ENCODE measurements around the gene BTG1. TPM values are rescaled to one million over a fixed set of nuclear protein-coding genes. Genes with fewer than 3 reads are reported as not detected.

Gene BTG1
- total RNA-seq, 1 experiment from 2014 or later = 72.4 TPM

GRCh38 chr12:92133795-92134637 is 11.6 kb downstream of the BTG1 start:
- Histone ChIP-seq H3K4me2 (peak overlapping the region; percentile 20; the same call in 1 of the 2 replicates), H3K9me3 (ENCODE audit: insufficient read depth, low read depth) (no peaks in the 10 kb centered on the region), H4K20me1 (ENCODE audit: insufficient read depth) (no peaks in the 10 kb centered on the region; the same call in 1 of the 2 replicates), H3K27ac (peak overlapping the region; percentile 48), H3K79me2 (ENCODE audit: low read depth) (peaks cover 100% of the 10 kb centered on the region), H3K9me2 (ENCODE audit: insufficient read depth) (no peaks in the 10 kb centered on the region), H3F3A (ENCODE audit: insufficient read depth, low read depth) (peaks cover 36% of the 10 kb centered on the region; the same call in 1 of the 2 replicates), H3K4me1 (replicated peaks; ENCODE audit: insufficient read depth) (peaks cover 59% of the 10 kb centered on the region), H3K4me3 (no peak overlapping the region), H2AFZ (no peak overlapping the region), H3K27me3 (ENCODE audit: insufficient read depth, low read depth) (no peaks in the 10 kb centered on the region), H3K36me3 (ENCODE audit: low read depth) (peaks cover 40% of the 10 kb centered on the region)
- intact Hi-C loops (cut with micrococcal nuclease; ENCODE audit: unreplicated experiment) = no loop called here
- TF ChIP-seq EZH2 (IDR thresholded peaks at IDR 0.05; ENCODE audit: low read depth) = no peak
- TF ChIP-seq, protein P1, sequence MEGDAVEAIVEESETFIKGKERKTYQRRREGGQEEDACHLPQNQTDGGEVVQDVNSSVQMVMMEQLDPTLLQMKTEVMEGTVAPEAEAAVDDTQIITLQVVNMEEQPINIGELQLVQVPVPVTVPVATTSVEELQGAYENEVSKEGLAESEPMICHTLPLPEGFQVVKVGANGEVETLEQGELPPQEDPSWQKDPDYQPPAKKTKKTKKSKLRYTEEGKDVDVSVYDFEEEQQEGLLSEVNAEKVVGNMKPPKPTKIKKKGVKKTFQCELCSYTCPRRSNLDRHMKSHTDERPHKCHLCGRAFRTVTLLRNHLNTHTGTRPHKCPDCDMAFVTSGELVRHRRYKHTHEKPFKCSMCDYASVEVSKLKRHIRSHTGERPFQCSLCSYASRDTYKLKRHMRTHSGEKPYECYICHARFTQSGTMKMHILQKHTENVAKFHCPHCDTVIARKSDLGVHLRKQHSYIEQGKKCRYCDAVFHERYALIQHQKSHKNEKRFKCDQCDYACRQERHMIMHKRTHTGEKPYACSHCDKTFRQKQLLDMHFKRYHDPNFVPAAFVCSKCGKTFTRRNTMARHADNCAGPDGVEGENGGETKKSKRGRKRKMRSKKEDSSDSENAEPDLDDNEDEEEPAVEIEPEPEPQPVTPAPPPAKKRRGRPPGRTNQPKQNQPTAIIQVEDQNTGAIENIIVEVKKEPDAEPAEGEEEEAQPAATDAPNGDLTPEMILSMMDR (conservative IDR thresholded peaks at IDR 0.05) = no peak
- DNase-seq = no peak
- POLR2A ChIA-PET (ENCODE audit: unreplicated experiment) = interaction anchor here (0.6 to 0.7 kb wide), 4 partner anchors 22 to 1288 kb away, joined by 3 to 10 read pairs (median 3); no protein-coding TSS in a partner anchor
- CTCF ChIA-PET = interaction anchor here (0.6 kb wide), 2 partner anchors 414 to 419 kb away, joined by 4 to 5 read pairs; no protein-coding TSS in a partner anchor
- BruUV-seq (replicated peaks) = no TSS peak

DNA sequence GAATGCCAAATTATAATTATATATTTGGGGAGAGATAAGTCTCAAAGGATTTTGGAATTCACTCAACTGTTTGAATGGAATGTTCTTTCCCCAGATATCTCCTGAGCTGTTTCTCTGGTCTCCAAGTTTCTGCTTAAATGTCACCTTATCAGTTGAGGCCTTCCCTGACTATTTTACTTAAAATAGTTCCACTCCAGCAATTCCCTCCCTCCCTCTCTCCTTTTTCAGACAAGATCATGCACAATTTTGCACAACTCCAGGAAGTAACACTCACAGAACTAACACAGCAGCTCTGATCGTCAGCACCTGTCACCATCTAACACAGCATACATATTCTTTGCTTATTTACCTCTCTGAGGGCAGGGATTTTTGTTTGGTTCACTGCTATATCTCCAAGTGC is 12.5 kb downstream of the BTG1 start:
- Histone ChIP-seq H3K4me2 (peak overlapping the region; percentile 4; the same call in 1 of the 2 replicates), H3K4me3 (no peak overlapping the region)
- CTCF ChIA-PET = no interaction called here

DNA sequence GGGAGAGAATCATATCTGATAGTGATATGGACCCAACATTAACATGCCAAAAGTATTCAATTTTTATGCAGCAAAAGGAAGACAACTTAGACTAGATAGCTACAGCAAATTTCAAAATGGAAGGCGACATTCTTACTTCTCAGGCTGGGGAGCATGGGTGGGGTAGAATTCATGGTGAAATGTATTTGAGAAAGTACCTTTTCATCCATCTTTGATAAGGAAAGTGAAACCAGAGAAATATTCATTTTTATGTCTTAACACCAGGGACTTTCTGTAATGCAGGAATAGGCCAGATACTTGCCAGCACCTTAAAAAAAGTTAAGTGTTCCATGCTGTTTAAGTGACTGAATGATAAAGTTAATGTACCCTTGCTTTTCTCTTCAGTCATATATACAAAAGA is 13.4 kb downstream of the BTG1 start:
- Histone ChIP-seq H3K79me2 (ENCODE audit: low read depth) (peaks cover 99% of the 10 kb centered on the region), H3K4me1 (replicated peaks; ENCODE audit: insufficient read depth) (peaks cover 42% of the 10 kb centered on the region), H3K4me3 (no peak overlapping the region), H3K9me2 (ENCODE audit: insufficient read depth) (no peaks in the 10 kb centered on the region), H3K27ac (no peak overlapping the region), H3K36me3 (ENCODE audit: low read depth) (peaks cover 24% of the 10 kb centered on the region; the same call in 1 of the 2 replicates), H4K20me1 (ENCODE audit: insufficient read depth) (no peaks in the 10 kb centered on the region; the same call in 1 of the 2 replicates), H3F3A (ENCODE audit: insufficient read depth, low read depth) (peaks cover 22% of the 10 kb centered on the region; the same call in 1 of the 2 replicates), H2AFZ (no peak overlapping the region), H3K27me3 (ENCODE audit: insufficient read depth, low read depth) (no peaks in the 10 kb centered on the region), H3K4me2 (no peak overlapping the region), H3K9me3 (ENCODE audit: insufficient read depth, low read depth) (no peaks in the 10 kb centered on the region)
- DNase-seq = no peak
- intact Hi-C loops (cut with micrococcal nuclease; ENCODE audit: unreplicated experiment) = no loop called here
- ChIA-PET CTCF (no interaction called here), POLR2A (ENCODE audit: unreplicated experiment) (no interaction called here)
- no TSS peak for BruUV-seq (replicated peaks)
- no peak for TF ChIP-seq EZH2 (IDR thresholded peaks at IDR 0.05; ENCODE audit: low read depth)
- TF ChIP-seq, protein P1 (conservative IDR thresholded peaks at IDR 0.05) = no peak

More for the DNA sequence above, 12.5 kb downstream of the BTG1 start:
- peaks cover 31% of the 10 kb centered on the region for H3K36me3 ChIP-seq (ENCODE audit: low read depth)
- no TSS peak for BruUV-seq (replicated peaks)
- H3K27me3 ChIP-seq (ENCODE audit: insufficient read depth, low read depth) = no peaks in the 10 kb centered on the region
- peaks cover 31% of the 10 kb centered on the region; the same call in 1 of the 2 replicates for H3F3A ChIP-seq (ENCODE audit: insufficient read depth, low read depth)
- TF ChIP-seq EZH2 (IDR thresholded peaks at IDR 0.05; ENCODE audit: low read depth) = no peak
- TF ChIP-seq, protein P1 (conservative IDR thresholded peaks at IDR 0.05) = no peak
- H3K27ac ChIP-seq = no peak overlapping the region
- H3K9me2 ChIP-seq (ENCODE audit: insufficient read depth) = no peaks in the 10 kb centered on the region
- H4K20me1 ChIP-seq (ENCODE audit: insufficient read depth) = no peaks in the 10 kb centered on the region; the same call in 1 of the 2 replicates
- no peak for DNase-seq
- peaks cover 51% of the 10 kb centered on the region for H3K4me1 ChIP-seq (replicated peaks; ENCODE audit: insufficient read depth)
- intact Hi-C loops (cut with micrococcal nuclease; ENCODE audit: unreplicated experiment) = no loop called here
- POLR2A ChIA-PET (ENCODE audit: unreplicated experiment) = interaction anchor here (0.7 kb wide), 1 partner anchor 25 kb away, joined by 3 read pairs; no protein-coding TSS in a partner anchor
- no peaks in the 10 kb centered on the region for H3K9me3 ChIP-seq (ENCODE audit: insufficient read depth, low read depth)
- peaks cover 100% of the 10 kb centered on the region for H3K79me2 ChIP-seq (ENCODE audit: low read depth)
- H2AFZ ChIP-seq = no peak overlapping the region

Measured in PC-9 (cell line).